Uterus (tissue), 4 donors: ENCODE data around the gene BSN. TPM values are rescaled to one million over a fixed set of nuclear protein-coding genes. Genes with fewer than 3 reads are reported as not detected.

Experiments used
- DNase-seq, 2 donors: peaks; one replicate each; pipeline ENCODE4 v3.0.0-alpha.2; 2019 to 2020
- H3K27ac ChIP-seq, 2 donors: fragments of 200-600 bp; sonication (generic); 1 replicate in 1 of 2; 2 replicates in 1 of 2; pipeline ENCODE4 v1.5.1; 2016 to 2018
- H3K27me3 ChIP-seq, 2 donors: fragments of 200-600 bp; sonication (generic); one replicate each; pipeline ENCODE4 v1.5.1; 2018 to 2019; ENCODE audit warnings: control low read depth in 1 of 2
- H3K36me3 ChIP-seq, 2 donors: fragments of 200-600 bp; sonication (generic); one replicate each; pipeline ENCODE4 v1.5.1; 2019; ENCODE audit warnings: control low read depth in 1 of 2
- H3K4me1 ChIP-seq, 2 donors: fragments of 200-600 bp; sonication (generic); one replicate each; pipeline ENCODE4 v1.5.1; 2018 to 2019; ENCODE audit warnings: control low read depth in 1 of 2
- H3K4me3 ChIP-seq, 2 donors: fragments of 200-600 bp; sonication (generic); 1 replicate in 1 of 2; 2 replicates in 1 of 2; pipeline ENCODE4 v1.5.1; 2018 to 2019; ENCODE audit warnings: mild to moderate bottlenecking in 1 of 2
- H3K9me3 ChIP-seq, 2 donors: fragments of 200-600 bp; sonication (generic); one replicate each; pipeline ENCODE4 v1.5.1; 2019; ENCODE audit warnings: control low read depth in 1 of 2
- POLR2A ChIP-seq, 2 donors: fragments of 450-650 bp; IDR thresholded peaks; one replicate each; pipeline ENCODE4 v1.6.1; 2016; ENCODE audit warnings: antibody characterized with exemption in 2 of 2, mild to moderate bottlenecking in 1 of 2, moderate library complexity in 1 of 2
- intact Hi-C: fragments of 100-400 bp; cut with DNase I; formaldehyde crosslinking; loops from one replicate; pipeline ENCODE4 v1.15.1; 2023; ENCODE audit warnings: low total_unique reads
- total RNA-seq, 4 donors: library from RNA; depleted of rRNA in 3 of 4; stranded (reverse); fragments of >200 nt in 3 of 4; gene quantifications; one replicate each; pipeline versions ENCODE4 v1.1.0 to v1.2.4, GENCODE V29; 2014 to 2023
- TF ChIP-seq, protein P1 (sequence below), 4 experiments: fragments of 200-600 bp in 2 of 4; fragments of 450-650 bp in 2 of 4; sonication (generic) in 2 of 4; IDR thresholded peaks; one replicate each; pipeline ENCODE4 v1.5.1; 2016 to 2019; ENCODE audit warnings: antibody characterized with exemption in 4 of 4, mild to moderate bottlenecking in 2 of 4, moderate library complexity in 1 of 4
- donor health status: DM: yes; HTN: yes; CAD: no.

The BSN gene
- total RNA-seq, 4 donors from 2014 or later, result 0.29 to 0.95 (median 0.60) TPM

DNA sequence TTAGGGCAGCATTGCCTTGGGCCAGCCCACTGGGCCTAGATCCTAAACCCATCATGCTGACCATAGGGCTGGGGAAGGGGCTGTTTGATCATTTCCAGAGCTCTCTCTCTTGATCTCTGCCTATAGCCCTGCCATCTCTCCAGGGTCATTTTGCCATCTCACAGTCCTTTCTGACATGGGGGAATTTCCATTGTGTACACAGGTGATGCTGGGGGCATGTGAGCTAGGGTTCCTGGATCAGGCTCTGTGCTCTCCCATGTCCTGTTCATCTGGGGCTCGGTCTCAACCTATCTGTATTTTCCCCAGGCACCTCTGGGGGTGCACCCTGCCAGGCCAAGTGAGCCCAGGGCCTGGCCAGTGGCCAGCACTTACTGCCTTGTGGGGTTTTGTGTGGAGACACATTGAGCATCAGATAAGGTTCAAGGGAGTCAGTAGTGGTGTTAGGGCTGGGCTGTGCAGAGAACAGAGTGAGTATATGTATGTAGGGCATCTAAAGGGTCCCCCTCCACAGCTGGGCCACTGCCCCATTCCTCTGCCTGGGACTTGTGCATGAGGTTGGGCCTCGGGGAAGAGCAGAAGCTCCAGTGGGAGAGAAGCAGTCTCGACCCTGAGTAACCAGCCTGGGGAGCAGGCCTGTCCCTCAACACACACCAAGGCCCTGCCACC is 94.2 kb downstream of the BSN start:
- H3K4me3 ChIP-seq, result no peak overlapping the region
- no peaks in the 10 kb centered on the region for H3K27me3 ChIP-seq
- DNase-seq, result no peak
- H3K27ac ChIP-seq, result no peak overlapping the region
- intact Hi-C loops, result no loop called here
- no peak for TF ChIP-seq POLR2A (IDR thresholded peaks at IDR 0.05)
- TF ChIP-seq, protein P1, sequence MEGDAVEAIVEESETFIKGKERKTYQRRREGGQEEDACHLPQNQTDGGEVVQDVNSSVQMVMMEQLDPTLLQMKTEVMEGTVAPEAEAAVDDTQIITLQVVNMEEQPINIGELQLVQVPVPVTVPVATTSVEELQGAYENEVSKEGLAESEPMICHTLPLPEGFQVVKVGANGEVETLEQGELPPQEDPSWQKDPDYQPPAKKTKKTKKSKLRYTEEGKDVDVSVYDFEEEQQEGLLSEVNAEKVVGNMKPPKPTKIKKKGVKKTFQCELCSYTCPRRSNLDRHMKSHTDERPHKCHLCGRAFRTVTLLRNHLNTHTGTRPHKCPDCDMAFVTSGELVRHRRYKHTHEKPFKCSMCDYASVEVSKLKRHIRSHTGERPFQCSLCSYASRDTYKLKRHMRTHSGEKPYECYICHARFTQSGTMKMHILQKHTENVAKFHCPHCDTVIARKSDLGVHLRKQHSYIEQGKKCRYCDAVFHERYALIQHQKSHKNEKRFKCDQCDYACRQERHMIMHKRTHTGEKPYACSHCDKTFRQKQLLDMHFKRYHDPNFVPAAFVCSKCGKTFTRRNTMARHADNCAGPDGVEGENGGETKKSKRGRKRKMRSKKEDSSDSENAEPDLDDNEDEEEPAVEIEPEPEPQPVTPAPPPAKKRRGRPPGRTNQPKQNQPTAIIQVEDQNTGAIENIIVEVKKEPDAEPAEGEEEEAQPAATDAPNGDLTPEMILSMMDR (IDR thresholded peaks at IDR 0.05), result no peak
- H3K9me3 ChIP-seq, result no peaks in the 10 kb centered on the region
- no peaks in the 10 kb centered on the region for H3K4me1 ChIP-seq
- H3K36me3 ChIP-seq, result no peaks in the 10 kb centered on the region

DNA sequence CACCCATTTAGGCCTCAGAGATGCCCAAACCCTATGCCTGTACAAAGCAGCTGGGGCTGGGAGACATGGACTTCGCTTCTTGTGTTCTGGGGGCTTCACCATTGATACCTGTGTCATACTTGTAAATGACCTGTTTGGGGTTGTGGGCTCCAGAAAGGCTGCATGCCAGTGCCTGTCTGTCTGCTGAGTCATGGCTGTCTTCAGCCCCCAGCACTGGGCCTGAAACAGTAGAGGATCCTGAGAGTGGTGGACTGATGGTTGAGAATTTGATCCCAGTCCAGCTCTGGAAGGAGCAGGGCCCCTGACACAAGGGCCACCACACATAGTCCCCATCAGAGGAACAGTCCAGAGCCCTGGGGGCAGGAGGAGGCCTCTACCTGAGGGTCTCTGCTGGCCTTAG is 95.3 kb downstream of the BSN start:
- Histone ChIP-seq H3K4me1 (no peaks in the 10 kb centered on the region), H3K27me3 (no peaks in the 10 kb centered on the region), H3K27ac (no peak overlapping the region), H3K9me3 (no peaks in the 10 kb centered on the region), H3K4me3 (no peak overlapping the region), H3K36me3 (no peaks in the 10 kb centered on the region)
- TF ChIP-seq POLR2A (IDR thresholded peaks at IDR 0.05), result no peak
- TF ChIP-seq, protein P1 (IDR thresholded peaks at IDR 0.05), result no peak
- intact Hi-C loops, result no loop called here
- no peak for DNase-seq

DNA sequence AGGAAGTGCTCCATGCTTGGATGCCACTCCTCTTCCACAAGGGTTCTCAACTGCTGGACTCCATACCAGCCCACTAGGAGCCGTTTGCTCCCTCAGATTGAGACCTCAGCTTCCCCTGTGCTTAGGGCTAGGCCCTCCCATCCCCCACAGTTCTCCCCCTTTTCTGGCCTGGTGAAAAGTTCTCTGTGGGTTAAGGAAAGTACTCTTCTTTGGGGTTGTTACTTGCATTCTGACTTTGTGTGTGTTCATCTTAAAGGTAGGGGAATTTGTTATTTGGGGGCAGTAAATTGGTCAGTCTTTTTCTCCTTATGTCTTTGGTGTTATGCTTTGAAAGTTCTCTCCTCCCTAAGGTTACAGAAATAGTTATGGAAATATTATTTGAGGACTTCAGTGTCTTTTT is 95.9 kb downstream of the BSN start:
- intact Hi-C loops, result no loop called here
- no peaks in the 10 kb centered on the region for H3K27me3 ChIP-seq
- H3K27ac ChIP-seq, result no peak overlapping the region
- no peak for TF ChIP-seq POLR2A (IDR thresholded peaks at IDR 0.05)
- TF ChIP-seq, protein P1 (IDR thresholded peaks at IDR 0.05), result no peak
- H3K4me3 ChIP-seq, result no peak overlapping the region
- DNase-seq, result no peak
- H3K9me3 ChIP-seq, result no peaks in the 10 kb centered on the region
- H3K4me1 ChIP-seq, result no peaks in the 10 kb centered on the region
- H3K36me3 ChIP-seq, result no peaks in the 10 kb centered on the region

DNA sequence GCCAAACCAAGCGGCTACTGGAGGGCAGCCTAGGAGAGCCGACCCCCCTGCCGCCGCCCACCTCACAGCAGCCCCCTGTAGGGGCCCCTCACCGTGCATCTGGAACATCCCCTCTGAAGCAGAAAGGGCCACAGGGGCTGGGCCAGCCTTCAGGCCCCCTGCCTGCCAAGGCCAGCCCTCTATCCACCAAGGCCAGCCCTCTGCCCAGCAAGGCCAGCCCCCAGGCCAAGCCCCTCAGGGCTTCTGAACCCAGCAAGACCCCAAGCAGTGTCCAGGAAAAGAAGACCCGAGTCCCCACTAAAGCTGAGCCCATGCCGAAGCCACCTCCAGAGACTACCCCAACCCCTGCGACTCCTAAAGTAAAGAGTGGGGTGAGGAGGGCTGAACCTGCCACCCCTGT is 96.4 kb downstream of the BSN start:
- no peaks in the 10 kb centered on the region for H3K4me1 ChIP-seq
- no peak overlapping the region for H3K4me3 ChIP-seq
- H3K27me3 ChIP-seq, result no peaks in the 10 kb centered on the region
- intact Hi-C loops, result no loop called here
- no peak overlapping the region for H3K27ac ChIP-seq
- H3K9me3 ChIP-seq, result no peaks in the 10 kb centered on the region
- TF ChIP-seq, protein P1 (IDR thresholded peaks at IDR 0.05), result no peak
- no peak for TF ChIP-seq POLR2A (IDR thresholded peaks at IDR 0.05)
- H3K36me3 ChIP-seq, result no peaks in the 10 kb centered on the region
- no peak for DNase-seq

DNA sequence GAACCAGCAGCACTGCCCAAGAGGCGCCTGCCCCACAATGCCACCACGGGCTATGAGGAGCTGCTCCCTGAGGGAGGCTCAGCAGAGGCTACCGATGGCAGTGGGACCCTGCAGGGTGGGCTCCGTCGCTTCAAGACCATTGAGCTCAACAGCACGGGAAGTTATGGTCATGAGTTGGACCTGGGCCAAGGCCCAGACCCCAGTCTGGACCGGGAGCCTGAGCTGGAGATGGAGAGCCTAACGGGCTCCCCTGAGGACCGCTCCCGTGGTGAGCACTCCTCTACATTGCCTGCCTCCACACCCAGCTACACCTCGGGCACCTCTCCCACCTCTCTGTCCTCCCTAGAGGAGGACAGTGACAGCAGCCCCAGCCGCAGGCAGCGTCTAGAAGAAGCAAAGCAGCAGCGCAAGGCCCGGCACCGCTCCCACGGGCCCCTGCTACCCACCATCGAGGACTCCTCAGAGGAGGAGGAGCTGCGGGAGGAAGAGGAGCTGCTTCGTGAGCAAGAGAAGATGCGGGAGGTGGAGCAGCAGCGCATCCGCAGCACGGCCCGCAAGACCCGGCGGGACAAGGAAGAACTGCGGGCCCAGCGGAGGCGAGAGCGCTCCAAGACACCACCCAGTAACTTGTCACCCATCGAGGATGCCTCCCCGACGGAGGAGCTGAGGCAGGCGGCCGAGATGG is 98.1 kb downstream of the BSN start:
- Histone ChIP-seq H3K27me3 (no peaks in the 10 kb centered on the region), H3K4me3 (no peak overlapping the region), H3K4me1 (no peaks in the 10 kb centered on the region), H3K9me3 (no peaks in the 10 kb centered on the region), H3K27ac (no peak overlapping the region), H3K36me3 (no peaks in the 10 kb centered on the region)
- no peak for DNase-seq
- intact Hi-C loops, result no loop called here
- TF ChIP-seq, protein P1 (IDR thresholded peaks at IDR 0.05), result no peak
- TF ChIP-seq POLR2A (IDR thresholded peaks at IDR 0.05), result no peak
